HepG2 (cell line): ENCODE measurements around the gene RPS19BP1. TPM values are rescaled to one million over a fixed set of nuclear protein-coding genes. Genes with fewer than 3 reads are reported as not detected.
A peak's percentile ranks its signal among the peaks of the same experiment; 100 is the strongest.

Source experiments
- ATRX ChIP-seq: sonication (generic); formaldehyde crosslinking; IDR thresholded peaks from 2 replicates; pipeline ENCODE4 v1.4.0; 2020; ENCODE audit warnings: missing genetic modification reagents, borderline replicate concordance
- ELK4 ChIP-seq: sonication (generic); formaldehyde crosslinking; IDR thresholded peaks from 2 replicates; pipeline ENCODE4 v1.9.0; 2021; ENCODE audit warnings: missing genetic modification reagents, borderline replicate concordance
- HOXA5 ChIP-seq: sonication (generic); formaldehyde crosslinking; IDR thresholded peaks from 2 replicates; pipeline ENCODE4 v1.4.0; 2020; ENCODE audit warnings: missing genetic modification reagents
- SNAPC5 ChIP-seq: sonication (generic); formaldehyde crosslinking; IDR thresholded peaks from 2 replicates; pipeline ENCODE4 v1.8.1; 2023; ENCODE audit warnings: mild to moderate bottlenecking, missing genetic modification reagents, borderline replicate concordance
- THRA ChIP-seq: sonication (generic); formaldehyde crosslinking; IDR thresholded peaks from 2 replicates; pipeline ENCODE4 v1.4.0; 2020; ENCODE audit warnings: missing genetic modification reagents, borderline replicate concordance
- ZBTB7B ChIP-seq: sonication (generic); formaldehyde crosslinking; IDR thresholded peaks from 2 replicates; pipeline ENCODE4 v1.4.0; 2020; ENCODE audit warnings: missing genetic modification reagents
- ZNF597 ChIP-seq: sonication (generic); formaldehyde crosslinking; IDR thresholded peaks from 2 replicates; pipeline ENCODE4 v1.5.0; 2020; ENCODE audit warnings: missing genetic modification reagents
- ZNF607 ChIP-seq: sonication (generic); formaldehyde crosslinking; IDR thresholded peaks from 2 replicates; pipeline ENCODE4 v1.5.1; 2020; ENCODE audit warnings: missing genetic modification reagents, mild to moderate bottlenecking, borderline replicate concordance
- ZNF609 ChIP-seq: sonication (generic); formaldehyde crosslinking; IDR thresholded peaks from 2 replicates; pipeline ENCODE4 v1.4.0; 2020; ENCODE audit warnings: mild to moderate bottlenecking, missing genetic modification reagents, borderline replicate concordance
- polyA plus RNA-seq, 8 experiments: library from polyadenylated mRNA; depleted of rRNA in 3 of 8; stranded (reverse) in 7 of 8; unstranded in 1 of 8; fragments of >200 nt; fragmentation: Illumina TruSeq in 4 of 8; extraction: Trizol in 4 of 8; gene quantifications; 2 replicates each; pipeline versions ENCODE4 v1.2.1 to v1.2.3, GENCODE V29; 2011 to 2016; ENCODE audit warnings: low read depth in 4 of 8, missing spikeins in 1 of 8, mixed read lengths in 1 of 8; ENCODE audit not compliant: insufficient read depth in 1 of 8
- total RNA-seq, 5 experiments: library from RNA; depleted of rRNA; stranded (reverse); fragments of >200 nt; fragmentation: Illumina TruSeq; extraction: Trizol; gene quantifications; 2 replicates each; pipeline ENCODE4 v1.2.3, GENCODE V29; 2016; ENCODE audit warnings: low read depth in 1 of 5
- TF ChIP-seq, protein P1 (sequence below): sonication (generic); formaldehyde crosslinking; IDR thresholded peaks from 2 replicates; pipeline ENCODE4 v1.4.0; 2020; ENCODE audit warnings: mild to moderate bottlenecking, missing genetic modification reagents

RPS19BP1 gene
- total and polyA plus RNA-seq, 2 of the 13 experiments (the other 11 are each of a cell fraction or from before 2014, with no cell fraction given), result 44.3 to 81.3 TPM

DNA sequence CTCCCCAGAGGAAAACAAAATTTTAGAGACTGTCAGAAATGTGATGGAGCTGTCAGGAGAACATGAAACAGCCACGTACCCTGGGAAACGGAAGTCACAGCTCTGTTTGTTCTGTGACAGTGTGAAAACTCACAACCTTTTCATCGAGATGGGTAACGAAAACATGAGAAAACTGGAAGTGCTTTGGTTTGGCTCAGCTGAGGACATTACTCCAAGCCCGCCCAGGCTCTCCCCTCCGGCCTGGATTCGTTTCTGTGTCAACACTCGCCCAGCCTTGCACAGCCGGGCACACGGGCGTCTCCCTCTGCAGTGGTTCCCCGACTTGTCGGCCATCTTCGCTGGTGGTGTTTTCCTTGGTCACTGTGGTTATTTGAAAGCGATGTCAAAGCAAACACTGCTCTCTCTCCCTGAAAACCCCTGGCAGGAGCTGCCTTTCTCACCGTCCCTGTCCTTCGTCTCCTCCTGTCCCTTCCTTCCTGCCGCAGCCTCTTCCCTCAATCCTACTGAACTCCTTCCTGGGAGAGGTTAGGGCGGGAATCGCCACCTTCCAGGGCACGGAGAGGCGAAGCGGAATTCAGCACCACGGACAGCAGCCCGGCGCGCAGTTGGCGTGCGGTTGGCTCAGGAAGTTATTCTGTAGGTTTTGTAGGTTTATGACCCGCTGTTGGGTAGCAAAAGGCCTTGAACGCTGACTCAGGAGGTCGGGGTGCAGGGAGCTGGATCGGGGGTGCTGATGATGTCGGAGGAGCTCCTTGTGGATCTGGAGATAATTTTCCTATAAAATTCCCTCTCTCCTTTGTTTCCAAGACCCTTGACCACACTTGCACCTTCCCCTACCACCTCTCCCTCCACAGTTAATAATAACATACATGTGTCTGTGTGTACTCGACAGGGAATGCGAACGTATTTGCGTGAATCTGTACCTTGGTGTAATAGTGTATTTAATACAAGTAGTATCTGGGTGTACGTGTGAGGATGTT lies 13.1 kb upstream of the RPS19BP1 start (continued):
- TF ChIP-seq, protein P1, sequence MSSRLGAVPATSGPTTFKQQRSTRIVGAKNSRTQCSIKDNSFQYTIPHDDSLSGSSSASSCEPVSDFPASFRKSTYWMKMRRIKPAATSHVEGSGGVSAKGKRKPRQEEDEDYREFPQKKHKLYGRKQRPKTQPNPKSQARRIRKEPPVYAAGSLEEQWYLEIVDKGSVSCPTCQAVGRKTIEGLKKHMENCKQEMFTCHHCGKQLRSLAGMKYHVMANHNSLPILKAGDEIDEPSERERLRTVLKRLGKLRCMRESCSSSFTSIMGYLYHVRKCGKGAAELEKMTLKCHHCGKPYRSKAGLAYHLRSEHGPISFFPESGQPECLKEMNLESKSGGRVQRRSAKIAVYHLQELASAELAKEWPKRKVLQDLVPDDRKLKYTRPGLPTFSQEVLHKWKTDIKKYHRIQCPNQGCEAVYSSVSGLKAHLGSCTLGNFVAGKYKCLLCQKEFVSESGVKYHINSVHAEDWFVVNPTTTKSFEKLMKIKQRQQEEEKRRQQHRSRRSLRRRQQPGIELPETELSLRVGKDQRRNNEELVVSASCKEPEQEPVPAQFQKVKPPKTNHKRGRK (CRISPR knock-in tag), result no peak
- TF ChIP-seq ZNF609 (CRISPR knock-in tag), result no peak
- TF ChIP-seq ELK4 (CRISPR knock-in tag), result peak; percentile 59; the same call in 1 of the 2 replicates
- no peak for TF ChIP-seq ZNF597
- 0 out of 2 replicates have a peak, but pooled peaks have one; percentile 71 for TF ChIP-seq ZNF607 (CRISPR knock-in tag)
- 0 out of 2 replicates have a peak, but pooled peaks have one; percentile 43 for TF ChIP-seq SNAPC5
- TF ChIP-seq THRA (CRISPR knock-in tag), result peak; percentile 87
- peak; percentile 99 for TF ChIP-seq HOXA5 (CRISPR knock-in tag)
- peak; percentile 66 for TF ChIP-seq ZBTB7B (CRISPR knock-in tag)
- no peak for TF ChIP-seq ATRX (CRISPR knock-in tag)
